Astrocyte (in vitro differentiated cells and primary cell): ENCODE data around the gene C19orf85. TPM values are rescaled to one million over a fixed set of nuclear protein-coding genes. Genes with fewer than 3 reads are reported as not detected.
A peak's percentile ranks its signal among the peaks of the same experiment; 100 is the strongest.

Experiments
- DNase-seq: peaks from one replicate; pipeline ENCODE4 v3.0.0-alpha.2; 2010; ENCODE audit warnings: low read depth
- FAIRE-seq: peaks from 2 replicates; lab custom pipeline; 2011; peaks lifted over from hg19 to GRCh38; lab: Jason Lieb, UNC
- H2AFZ ChIP-seq: 2 replicates; pipeline ENCODE4 v1.6.0; 2012; ENCODE audit warnings: low read depth, low read length, inconsistent platforms
- H3K27ac ChIP-seq: 2 replicates; pipeline ENCODE4 v1.5.1; 2011; ENCODE audit warnings: low read depth, low read length, inconsistent platforms
- H3K27me3 ChIP-seq: 2 replicates; pipeline ENCODE4 v1.6.0; 2011; ENCODE audit warnings: low read length, inconsistent platforms; ENCODE audit not compliant: insufficient read depth
- H3K36me3 ChIP-seq: 2 replicates; pipeline ENCODE4 v1.5.1; 2011; ENCODE audit warnings: low read length, inconsistent platforms; ENCODE audit not compliant: insufficient read depth
- H3K4me1 ChIP-seq: 2 replicates; pipeline ENCODE4 v1.5.1; 2011; ENCODE audit warnings: low read length, inconsistent platforms; ENCODE audit not compliant: insufficient read depth
- H3K4me2 ChIP-seq: 2 replicates; pipeline ENCODE4 v1.6.0; 2012; ENCODE audit warnings: low read length, inconsistent platforms
- H3K4me3 ChIP-seq: 2 replicates; pipeline ENCODE4 v1.5.1; 2011; ENCODE audit warnings: low read depth, mild to moderate bottlenecking, low read length, inconsistent platforms; ENCODE audit not compliant: insufficient read depth
- H3K79me2 ChIP-seq: 2 replicates; pipeline ENCODE4 v1.6.0; 2012; ENCODE audit warnings: mild to moderate bottlenecking, low read length, inconsistent platforms; ENCODE audit not compliant: insufficient read depth
- H3K9ac ChIP-seq: 2 replicates; pipeline ENCODE4 v1.6.0; 2012; ENCODE audit warnings: mild to moderate bottlenecking, low read length, inconsistent platforms
- H3K9me3 ChIP-seq: 2 replicates; pipeline ENCODE4 v1.5.1; 2012; ENCODE audit warnings: low read depth, mild to moderate bottlenecking, low read length, inconsistent platforms; ENCODE audit not compliant: insufficient read depth
- H4K20me1 ChIP-seq: 2 replicates; pipeline ENCODE4 v1.6.0; 2012; ENCODE audit warnings: low read length, inconsistent platforms; ENCODE audit not compliant: insufficient read depth
- H3K27ac Mint-ChIP-seq: one replicate; pipeline ENCODE4 v1.8.0; 2021; ENCODE audit warnings: mild to moderate bottlenecking, mixed read lengths; ENCODE audit not compliant: unreplicated experiment
- H3K27me3 Mint-ChIP-seq: one replicate; pipeline ENCODE4 v1.8.0; 2021; ENCODE audit warnings: low read depth, mixed read lengths; ENCODE audit not compliant: unreplicated experiment
- H3K36me3 Mint-ChIP-seq: one replicate; pipeline ENCODE4 v1.8.0; 2021; ENCODE audit warnings: low read depth, mixed read lengths; ENCODE audit not compliant: unreplicated experiment
- H3K4me1 Mint-ChIP-seq: one replicate; pipeline ENCODE4 v1.8.0; 2021; ENCODE audit warnings: low read depth, mixed read lengths; ENCODE audit not compliant: unreplicated experiment
- H3K4me3 Mint-ChIP-seq: one replicate; pipeline ENCODE4 v1.8.0; 2021; ENCODE audit warnings: mild to moderate bottlenecking, moderate library complexity, mixed read lengths; ENCODE audit not compliant: unreplicated experiment
- H3K9me3 Mint-ChIP-seq: one replicate; pipeline ENCODE4 v1.8.0; 2021; ENCODE audit warnings: mild to moderate bottlenecking, mixed read lengths; ENCODE audit not compliant: unreplicated experiment
- CTCF ChIP-seq: IDR thresholded peaks from 2 replicates; pipeline ENCODE4 v1.5.1; 2011; ENCODE audit warnings: low read depth, mild to moderate bottlenecking, inconsistent platforms, low read length, moderate library complexity; ENCODE audit not compliant: insufficient read depth
- EZH2 ChIP-seq: IDR thresholded peaks from 2 replicates; pipeline ENCODE4 v1.6.1; 2012; ENCODE audit warnings: mild to moderate bottlenecking, low read length, inconsistent platforms; ENCODE audit not compliant: insufficient read depth
- total RNA-seq: library from RNA; stranded (reverse); gene quantifications from 2 replicates; pipeline ENCODE4 v1.2.1, GENCODE V29; 2021

Gene C19orf85
- total RNA-seq, 1 donor from 2014 or later: not detected

DNA sequence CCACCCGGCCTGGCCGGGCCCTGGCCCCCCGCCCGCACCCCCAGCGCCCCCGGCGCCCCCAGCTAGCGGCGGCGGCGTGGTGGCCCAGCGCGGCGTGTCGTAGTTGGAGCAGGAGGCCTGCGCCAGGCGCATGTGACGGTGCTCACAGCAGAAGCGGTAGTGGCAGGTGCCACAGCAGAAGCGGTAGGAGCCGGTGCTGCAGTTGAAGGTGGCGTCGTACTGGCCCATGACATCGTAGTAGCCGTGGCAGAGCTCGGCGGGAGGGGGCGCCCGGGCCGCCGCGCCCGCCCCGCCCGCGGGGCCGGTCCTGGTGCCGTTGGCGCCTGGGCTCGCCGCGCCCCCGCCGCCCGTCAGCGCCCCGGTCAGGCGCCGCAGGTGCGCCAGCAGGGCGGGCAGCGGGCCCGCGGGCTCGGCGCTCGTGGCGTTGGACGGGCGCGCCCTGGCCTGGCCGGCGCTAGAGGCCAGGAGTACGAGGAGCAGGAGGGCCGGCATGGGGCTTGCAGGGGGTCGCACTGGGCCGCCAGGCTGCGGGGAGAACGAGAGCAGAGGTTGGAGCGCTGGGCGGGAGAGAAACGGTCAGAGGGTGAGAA lies 22.1 kb downstream of the C19orf85 start:
- TF ChIP-seq EZH2 (no peak), CTCF (no peak)
- no peaks in the 10 kb centered on the region for H3K4me1 Mint-ChIP-seq
- no peaks in the 10 kb centered on the region for H3K4me1 ChIP-seq
- DNase-seq (no peak), FAIRE-seq (no peak)
- H3K36me3 Mint-ChIP-seq: no peaks in the 10 kb centered on the region
- peaks cover 4% of the 10 kb centered on the region for H3K9me3 ChIP-seq
- H3K9ac ChIP-seq: no peak overlapping the region
- H3K27me3 ChIP-seq: peaks cover 56% of the 10 kb centered on the region
- no peak overlapping the region for H3K4me3 Mint-ChIP-seq
- peaks cover 72% of the 10 kb centered on the region for H3K27me3 Mint-ChIP-seq
- H3K27ac ChIP-seq: no peak overlapping the region
- H2AFZ ChIP-seq: no peak overlapping the region
- no peaks in the 10 kb centered on the region for H3K79me2 ChIP-seq
- H3K9me3 Mint-ChIP-seq: peaks cover 10% of the 10 kb centered on the region
- H3K4me3 ChIP-seq: no peak overlapping the region
- no peak overlapping the region for H3K27ac Mint-ChIP-seq
- H3K36me3 ChIP-seq: no peaks in the 10 kb centered on the region
- no peak overlapping the region for H3K4me2 ChIP-seq
- no peaks in the 10 kb centered on the region for H4K20me1 ChIP-seq

GRCh38 chr19:55441692-55442321 lies 22.7 kb downstream of the C19orf85 start:
- no peak overlapping the region for H3K4me3 ChIP-seq
- H3K27me3 Mint-ChIP-seq: peaks cover 78% of the 10 kb centered on the region
- DNase-seq (no peak), FAIRE-seq (no peak)
- no peaks in the 10 kb centered on the region for H3K36me3 ChIP-seq
- no peaks in the 10 kb centered on the region for H4K20me1 ChIP-seq
- no peaks in the 10 kb centered on the region for H3K4me1 ChIP-seq
- H3K9me3 ChIP-seq: peaks cover 4% of the 10 kb centered on the region
- no peak overlapping the region for H3K9ac ChIP-seq
- no peak overlapping the region for H3K27ac Mint-ChIP-seq
- no peaks in the 10 kb centered on the region for H3K79me2 ChIP-seq
- TF ChIP-seq CTCF (no peak), EZH2 (peak; percentile 97)
- peaks cover 50% of the 10 kb centered on the region for H3K27me3 ChIP-seq
- no peak overlapping the region for H3K4me3 Mint-ChIP-seq
- no peak overlapping the region for H3K27ac ChIP-seq
- no peak overlapping the region for H2AFZ ChIP-seq
- H3K4me1 Mint-ChIP-seq: no peaks in the 10 kb centered on the region
- no peaks in the 10 kb centered on the region for H3K36me3 Mint-ChIP-seq
- H3K4me2 ChIP-seq: no peak overlapping the region
- peaks cover 10% of the 10 kb centered on the region for H3K9me3 Mint-ChIP-seq

DNA sequence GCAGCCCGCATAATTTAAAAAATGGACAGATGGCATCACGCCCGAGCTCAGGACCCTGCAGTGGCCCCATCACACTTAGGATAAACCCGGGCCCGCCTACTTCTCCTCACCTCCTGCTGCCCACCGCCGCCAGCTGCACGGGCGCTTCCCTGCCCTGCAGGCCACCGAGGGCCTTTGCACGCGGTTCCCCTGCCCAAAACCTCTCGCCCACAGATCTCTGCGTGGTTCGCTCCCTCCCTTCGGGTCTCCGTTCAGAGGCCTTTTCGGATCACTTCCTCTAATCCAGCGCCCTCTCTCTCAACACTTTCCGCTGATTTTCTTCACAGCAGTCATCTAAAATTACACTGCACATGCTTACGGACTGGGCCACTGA lies 23.2 kb downstream of the C19orf85 start:
- Mint-ChIP-seq H3K4me1 (no peaks in the 10 kb centered on the region), H3K4me3 (no peak overlapping the region), H3K36me3 (no peaks in the 10 kb centered on the region), H3K27ac (no peak overlapping the region), H3K27me3 (peaks cover 79% of the 10 kb centered on the region), H3K9me3 (peaks cover 10% of the 10 kb centered on the region)
- Histone ChIP-seq H3K36me3 (no peaks in the 10 kb centered on the region), H3K4me3 (no peak overlapping the region), H3K4me2 (no peak overlapping the region), H3K79me2 (no peaks in the 10 kb centered on the region), H3K9me3 (peaks cover 4% of the 10 kb centered on the region), H4K20me1 (no peaks in the 10 kb centered on the region), H3K27ac (no peak overlapping the region), H3K4me1 (no peaks in the 10 kb centered on the region), H3K9ac (no peak overlapping the region), H3K27me3 (peaks cover 48% of the 10 kb centered on the region), H2AFZ (no peak overlapping the region)
- DNase-seq: no peak
- TF ChIP-seq EZH2: no peak
- TF ChIP-seq CTCF: no peak
- no peak for FAIRE-seq
